ENCODE results near the gene ZNF425.
"Not testable (repeated sequence)": the region's sequence is repeated elsewhere in the genome, so short reads cannot be mapped to it uniquely, and the experiment has no call there.

Gene ZNF425

GRCh38 chr7:149145031-149145845 is 19.1 kb upstream of the ZNF425 start:
- ATAC-seq (replicated peaks), result no peak
- H3K9me3 Mint-ChIP-seq, result no peaks in the 10 kb centered on the region
- H3K36me3 Mint-ChIP-seq, result peaks cover 2 to 13% of the 10 kb centered on the region in 2 donors
- peak overlapping the region; percentile 90 for H3K4me3 Mint-ChIP-seq
- H3K27me3 Mint-ChIP-seq, result no peaks in the 10 kb centered on the region
- H3K4me1 Mint-ChIP-seq, result peaks cover 14 to 30% of the 10 kb centered on the region in 2 donors
- H3K27ac Mint-ChIP-seq, result peak overlapping the region; percentile 90
- no peak for DNase-seq

DNA sequence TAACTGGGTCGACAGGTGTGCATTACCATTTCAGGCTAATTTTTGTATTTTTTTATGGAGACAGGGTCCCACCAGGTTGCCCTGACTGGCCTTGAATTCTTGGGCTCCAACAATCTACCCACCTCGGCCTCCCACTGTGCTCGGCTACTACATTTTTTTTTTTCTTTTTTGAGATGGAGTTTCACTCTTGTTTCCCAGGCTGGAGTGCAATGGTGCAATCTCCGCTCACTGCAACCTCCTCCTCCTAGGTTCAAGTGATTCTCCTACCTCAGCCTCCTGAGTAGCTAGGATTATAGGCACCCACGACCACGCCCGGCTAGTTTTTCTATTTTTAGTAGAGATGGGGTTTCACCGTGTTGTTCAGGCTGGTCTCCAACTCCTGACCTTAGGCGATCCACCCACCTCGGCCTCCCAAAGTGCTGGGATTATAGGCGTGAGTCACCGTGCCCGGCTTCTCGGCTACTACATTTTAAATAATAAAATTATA is 18.4 kb upstream of the ZNF425 start:
- not testable (repeated sequence) for H3K27ac Mint-ChIP-seq; H3K4me3 Mint-ChIP-seq; H3K36me3 Mint-ChIP-seq; H3K9me3 Mint-ChIP-seq; H3K27me3 Mint-ChIP-seq; DNase-seq; ATAC-seq (replicated peaks)
- peaks cover 11 to 30% of the 10 kb centered on the region in 2 donors for H3K4me1 Mint-ChIP-seq

GRCh38 chr7:149141893-149142292 is 15.8 kb upstream of the ZNF425 start:
- Mint-ChIP-seq H3K27me3 (no peaks in the 10 kb centered on the region), H3K36me3 (peaks cover 6 to 15% of the 10 kb centered on the region in 2 donors), H3K27ac (no peak overlapping the region), H3K9me3 (no peaks in the 10 kb centered on the region), H3K4me3 (no peak overlapping the region), H3K4me1 (peaks cover 8 to 15% of the 10 kb centered on the region in 2 donors)
- no peak for ATAC-seq (replicated peaks)
- no peak for DNase-seq

DNA sequence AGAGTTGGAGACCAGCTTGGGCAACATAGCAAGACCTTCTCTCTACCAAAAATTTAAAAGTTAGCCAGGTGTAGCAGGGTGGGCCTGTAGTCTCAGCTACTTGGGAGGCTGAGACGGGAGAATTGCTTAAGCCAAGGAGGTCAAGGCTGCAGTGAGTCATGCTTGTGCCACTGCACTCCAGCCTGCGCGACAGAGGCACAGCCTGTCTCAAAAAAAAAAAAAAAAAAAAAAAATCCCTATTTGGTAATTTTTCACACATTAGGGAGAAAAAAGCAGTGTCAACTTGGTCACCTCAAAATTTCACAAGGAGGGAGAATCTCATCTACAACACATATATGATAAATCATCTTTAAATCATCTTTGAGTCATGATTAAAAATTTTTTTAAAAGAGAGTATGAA is 14.7 kb upstream of the ZNF425 start:
- no peak for DNase-seq
- Mint-ChIP-seq H3K9me3 (no peaks in the 10 kb centered on the region), H3K4me1 (peaks cover 5 to 9% of the 10 kb centered on the region in 2 donors)

GRCh38 chr7:149136118-149136517 is 10.0 kb upstream of the ZNF425 start:
- no peak overlapping the region for H3K27ac Mint-ChIP-seq
- no peaks in the 10 kb centered on the region for H3K4me1 Mint-ChIP-seq
- H3K27me3 Mint-ChIP-seq, result no peaks in the 10 kb centered on the region
- no peak overlapping the region for H3K4me3 Mint-ChIP-seq
- no peak for ATAC-seq (replicated peaks)
- peaks cover 19 to 25% of the 10 kb centered on the region in 2 donors for H3K36me3 Mint-ChIP-seq
- no peak for DNase-seq
- H3K9me3 Mint-ChIP-seq, result no peaks in the 10 kb centered on the region

More for the DNA sequence above, 14.7 kb upstream of the ZNF425 start:
- Mint-ChIP-seq H3K27me3 (no peaks in the 10 kb centered on the region), H3K36me3 (peaks cover 6 to 14% of the 10 kb centered on the region in 2 donors), H3K27ac (no peak overlapping the region), H3K4me3 (no peak overlapping the region)
- ATAC-seq (replicated peaks), result no peak

GRCh38 chr7:149133028-149133710 is 7.0 kb upstream of the ZNF425 start:
- H3K36me3 Mint-ChIP-seq, result peaks cover 32 to 33% of the 10 kb centered on the region in 2 donors
- H3K27me3 Mint-ChIP-seq, result no peaks in the 10 kb centered on the region
- peaks cover 1 to 4% of the 10 kb centered on the region in 2 donors for H3K4me1 Mint-ChIP-seq
- peaks cover 5 to 6% of the 10 kb centered on the region in 2 donors for H3K9me3 Mint-ChIP-seq
- ATAC-seq (replicated peaks), result no peak
- DNase-seq, result no peak
- no peak overlapping the region for H3K4me3 Mint-ChIP-seq
- no peak overlapping the region for H3K27ac Mint-ChIP-seq

GRCh38 chr7:149130572-149131198 is 4.6 kb upstream of the ZNF425 start:
- DNase-seq (no peak), ATAC-seq (replicated peaks) (no peak)
- Mint-ChIP-seq H3K27ac (no peak overlapping the region), H3K27me3 (no peaks in the 10 kb centered on the region), H3K4me1 (peaks cover 10 to 13% of the 10 kb centered on the region in 2 donors), H3K9me3 (peaks cover 5 to 6% of the 10 kb centered on the region in 2 donors), H3K4me3 (no peak overlapping the region), H3K36me3 (peaks cover 32 to 34% of the 10 kb centered on the region in 2 donors)

DNA sequence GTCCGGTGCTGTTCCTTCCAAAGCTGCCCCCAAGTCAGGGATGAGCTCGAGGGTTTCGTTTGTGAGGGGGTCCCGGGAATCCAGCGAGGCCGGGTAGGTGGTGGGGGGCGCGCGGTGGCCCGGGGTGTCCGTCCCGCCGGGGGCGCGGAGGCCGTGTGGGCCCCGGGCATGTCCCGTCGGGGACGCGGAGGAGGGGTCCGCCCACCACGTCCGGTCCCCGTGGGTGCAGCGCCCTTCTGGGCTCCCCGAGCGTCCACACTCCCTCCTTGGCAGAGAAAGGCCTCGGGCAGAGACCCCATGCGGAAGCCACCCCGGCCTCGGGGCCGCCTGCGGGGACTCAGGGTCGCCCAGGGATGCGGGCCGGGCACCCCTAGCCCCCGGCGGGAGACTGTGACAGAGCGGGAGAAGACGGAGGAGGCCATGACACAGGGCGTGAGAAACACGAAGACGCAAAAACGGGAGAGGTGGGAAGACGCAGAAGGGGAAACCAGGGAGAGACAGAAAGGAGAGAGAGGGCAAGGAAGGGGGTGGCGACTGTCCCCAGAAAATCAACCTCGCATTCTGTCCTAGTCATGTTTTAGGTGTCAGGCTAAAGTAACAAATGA is 640 bp upstream of the ZNF425 start:
- Mint-ChIP-seq H3K4me1 (peaks cover 13 to 30% of the 10 kb centered on the region in 2 donors), H3K36me3 (peaks cover 30 to 31% of the 10 kb centered on the region in 2 donors), H3K9me3 (peaks cover 5 to 6% of the 10 kb centered on the region in 2 donors), H3K27me3 (no peaks in the 10 kb centered on the region), H3K27ac (peak overlapping the region; percentile 99), H3K4me3 (peak overlapping the region; percentile 89 to 97)
- ATAC-seq (replicated peaks) (peak; percentile 67 to 70), DNase-seq (peak; percentile 76)

DNA sequence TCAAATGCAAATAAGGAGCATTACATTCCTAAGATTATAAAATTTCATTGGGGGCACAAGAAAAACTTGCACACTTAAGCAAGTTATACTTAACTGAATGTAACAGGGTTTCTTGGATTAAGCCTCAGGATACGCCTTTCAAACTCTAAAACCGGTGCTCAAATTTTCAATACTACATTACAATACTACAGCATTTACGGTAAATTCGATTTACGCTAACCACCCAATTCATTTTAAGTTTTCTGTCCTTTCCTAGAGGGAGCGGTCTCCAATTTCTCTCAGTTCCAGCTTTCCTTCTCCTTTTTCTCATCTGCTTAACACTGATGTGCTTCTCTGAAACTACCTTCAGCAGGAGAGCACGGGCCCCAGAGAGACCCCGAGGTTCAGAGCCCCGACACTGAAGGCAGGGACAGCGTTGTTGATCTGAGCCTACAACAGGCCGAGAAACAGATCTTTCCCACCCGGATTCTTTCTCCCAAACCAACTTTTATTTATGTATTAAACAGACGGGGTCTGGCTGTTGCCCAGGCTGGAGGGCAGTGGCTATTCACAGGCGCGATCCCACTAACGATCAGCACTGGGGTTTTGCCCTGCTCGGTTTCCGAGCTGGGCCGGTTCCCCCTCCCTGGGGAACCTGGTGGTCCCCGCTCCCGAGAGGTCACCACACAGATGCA is 798 bp downstream of the ZNF425 start:
- H3K4me3 Mint-ChIP-seq, result peak overlapping the region; percentile 89 to 97
- peak overlapping the region; percentile 99 for H3K27ac Mint-ChIP-seq
- no peaks in the 10 kb centered on the region for H3K27me3 Mint-ChIP-seq
- H3K9me3 Mint-ChIP-seq, result no peaks in the 10 kb centered on the region
- H3K36me3 Mint-ChIP-seq, result peaks cover 16% of the 10 kb centered on the region in 2 donors
- peaks cover 13 to 30% of the 10 kb centered on the region in 2 donors for H3K4me1 Mint-ChIP-seq
- ATAC-seq (replicated peaks) (no peak), DNase-seq (peak; percentile 15)

DNA sequence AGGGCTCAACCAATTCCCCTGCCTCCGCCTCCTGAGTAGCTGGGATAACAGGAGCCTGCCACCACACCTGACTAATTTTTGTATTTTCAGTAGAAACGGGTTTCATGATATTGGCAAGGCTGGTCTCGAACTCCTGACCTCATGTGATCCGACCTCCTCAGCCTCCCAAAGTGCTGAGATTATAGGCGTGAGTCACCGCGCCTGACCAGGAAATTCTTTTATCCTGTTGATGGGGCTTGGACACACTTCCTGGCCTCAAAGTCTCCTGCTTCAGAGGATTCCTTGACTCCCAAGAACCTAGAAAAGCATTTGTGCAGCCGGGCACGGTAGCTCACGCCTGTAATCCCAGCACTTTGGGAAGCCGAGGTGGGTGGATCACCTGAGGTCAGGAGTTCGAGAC is 16.2 kb downstream of the ZNF425 start:
- Mint-ChIP-seq H3K9me3 (no peaks in the 10 kb centered on the region), H3K4me1 (no peaks in the 10 kb centered on the region), H3K27me3 (no peaks in the 10 kb centered on the region), H3K4me3 (no peak overlapping the region), H3K27ac (no peak overlapping the region), H3K36me3 (peaks cover 0 to 8% of the 10 kb centered on the region in 2 donors)
- ATAC-seq (replicated peaks), result no peak
- DNase-seq, result no peak

DNA sequence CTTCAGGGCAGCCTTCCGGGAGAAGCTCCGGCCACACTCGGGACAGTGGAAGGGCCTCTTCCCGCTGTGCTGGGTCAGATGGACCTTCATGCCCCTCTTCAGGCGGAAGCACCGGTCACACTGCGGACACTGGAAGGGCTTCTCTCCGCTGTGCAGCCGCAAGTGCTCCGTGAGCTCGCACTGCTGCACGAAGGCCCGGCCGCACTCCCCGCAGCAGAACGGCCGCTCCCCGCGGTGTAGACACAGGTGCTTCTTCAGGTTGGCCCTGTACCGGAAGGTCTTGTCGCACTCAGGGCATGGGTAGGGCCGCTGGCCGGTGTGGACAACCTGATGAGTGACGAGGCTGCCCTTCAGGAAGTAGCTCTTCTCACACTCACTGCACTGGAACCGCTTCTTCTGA is 21.4 kb downstream of the ZNF425 start:
- Mint-ChIP-seq H3K4me1 (no peaks in the 10 kb centered on the region), H3K27ac (no peak overlapping the region), H3K36me3 (peaks cover 4 to 20% of the 10 kb centered on the region in 2 donors), H3K4me3 (no peak overlapping the region), H3K9me3 (no peaks in the 10 kb centered on the region), H3K27me3 (no peaks in the 10 kb centered on the region)
- DNase-seq (no peak), ATAC-seq (replicated peaks) (no peak)

GRCh38 chr7:149104214-149104613 is 21.9 kb downstream of the ZNF425 start:
- ATAC-seq (replicated peaks) (no peak), DNase-seq (no peak)
- Mint-ChIP-seq H3K4me3 (no peak overlapping the region), H3K27ac (no peak overlapping the region), H3K9me3 (no peaks in the 10 kb centered on the region), H3K27me3 (no peaks in the 10 kb centered on the region), H3K36me3 (peaks cover 4 to 20% of the 10 kb centered on the region in 2 donors), H3K4me1 (no peaks in the 10 kb centered on the region)

- ATAC-seq (replicated peaks), result no peak
- Mint-ChIP-seq H3K27ac (peak overlapping the region; percentile 20), H3K27me3 (no peaks in the 10 kb centered on the region), H3K4me1 (no peaks in the 10 kb centered on the region), H3K4me3 (no peak overlapping the region), H3K36me3 (peaks cover 4 to 20% of the 10 kb centered on the region in 2 donors), H3K9me3 (no peaks in the 10 kb centered on the region)
- DNase-seq, result no peak
Measured at GRCh38 chr7:149103424-149103823, 22.7 kb downstream of the ZNF425 start.
